K562 treated with DMSO at 1 percent for 48 hours (cell line): ENCODE data around the gene WDR74. TPM values are rescaled to one million over a fixed set of nuclear protein-coding genes. Genes with fewer than 3 reads are reported as not detected.

Experiments
- total RNA-seq: library from RNA; unstranded; fragments of 300-600 nt; gene quantifications from 2 replicates; pipeline ENCODE4 v1.2.3, GENCODE V29; 2022; ENCODE audit warnings: low replicate concordance; ENCODE audit errors: extremely low read depth

The WDR74 gene
- total RNA-seq, result not detected in 2 replicates

GRCh38 chr11:62839050-62839945 is at the start of gene WDR74:
WDR74 (minus strand) TSS chr11:62839590; CDS start chr11:62839570, 20 bp downstream.

GRCh38 chr11:62880803-62881578 is 41.6 kb upstream of the WDR74 start, which contains the start of gene SLC3A2:
SLC3A2 (plus strand) TSS chr11:62880896; CDS start chr11:62881024, 128 bp downstream.

GRCh38 chr11:62832336-62833234 is 6.8 kb downstream of the WDR74 start, which contains the start of gene TEX54:
TEX54 (minus strand) TSS chr11:62832841.

GRCh38 chr11:62831520-62832335 is 7.7 kb downstream of the WDR74 start, which contains the start of gene STX5:
STX5 (minus strand) TSS chr11:62832051; CDS start chr11:62831243, 808 bp downstream.

GRCh38 chr11:62805076-62805892 is 34.1 kb downstream of the WDR74 start, which contains the start of gene NXF1:
NXF1 (minus strand) TSS chr11:62805440; CDS start chr11:62805356, 84 bp downstream.

GRCh38 chr11:62791501-62792201 is 47.7 kb downstream of the WDR74 start, which contains the start of gene TMEM223:
TMEM223 (minus strand) TSS chr11:62792006; CDS start chr11:62791994, 12 bp downstream.

GRCh38 chr11:62787005-62787759 is 52.2 kb downstream of the WDR74 start, which contains the start of gene TMEM179B:
TMEM179B (plus strand) TSS chr11:62787402; CDS start chr11:62787432, 30 bp downstream.

Other genes starting within 250 kb of the WDR74 start
- gene TUT1, start 248.1 kb downstream of the WDR74 start, total RNA-seq, result not detected in 2 replicates
- gene MTA2, start 237.7 kb downstream of the WDR74 start, total RNA-seq, result not detected in 2 replicates
- not detected in 2 replicates for gene EML3, start 226.8 kb downstream of the WDR74 start, total RNA-seq
- not detected in 2 replicates for gene ROM1, start 226.3 kb downstream of the WDR74 start, total RNA-seq
- gene B3GAT3, start 217.6 kb downstream of the WDR74 start, total RNA-seq, result not detected in 2 replicates
- 252 TPM in 1 of 2 replicates, not detected in the other for gene GANAB, start 193.0 kb downstream of the WDR74 start, total RNA-seq
- gene INTS5, start 186.3 kb downstream of the WDR74 start, total RNA-seq, result not detected in 2 replicates
- not detected in 2 replicates for gene C11orf98, start 174.4 kb downstream of the WDR74 start, total RNA-seq
- gene CSKMT, start 174.3 kb downstream of the WDR74 start, total RNA-seq, result not detected in 2 replicates
- not detected in 2 replicates for gene UQCC3, start 167.9 kb downstream of the WDR74 start, total RNA-seq
- gene LBHD1, start 167.3 kb downstream of the WDR74 start, total RNA-seq, result not detected in 2 replicates
- gene UBXN1, start 160.5 kb downstream of the WDR74 start, total RNA-seq, result 582 TPM in 1 of 2 replicates, not detected in the other
- gene LRRN4CL, start 150.1 kb downstream of the WDR74 start, total RNA-seq, result not detected in 2 replicates
- not detected in 2 replicates for gene BSCL2, start 132.2 kb downstream of the WDR74 start, total RNA-seq
- gene GNG3, start 131.9 kb downstream of the WDR74 start, total RNA-seq, result not detected in 2 replicates
- not detected in 2 replicates for gene HNRNPUL2, start 112.1 kb downstream of the WDR74 start, total RNA-seq
- gene TTC9C, start 111.1 kb downstream of the WDR74 start, total RNA-seq, result not detected in 2 replicates
- gene ZBTB3, start 85.4 kb downstream of the WDR74 start, total RNA-seq, result not detected in 2 replicates
- not detected in 2 replicates for gene POLR2G, start 78.0 kb downstream of the WDR74 start, total RNA-seq
- gene TAF6L, start 68.2 kb downstream of the WDR74 start, total RNA-seq, result not detected in 2 replicates
- gene TMEM179B, start 52.2 kb downstream of the WDR74 start, total RNA-seq, result not detected in 2 replicates
- gene TMEM223, start 47.6 kb downstream of the WDR74 start, total RNA-seq, result not detected in 2 replicates
- not detected in 2 replicates for gene NXF1, start 34.1 kb downstream of the WDR74 start, total RNA-seq
- 493 TPM in 1 of 2 replicates, not detected in the other for gene STX5, start 7.5 kb downstream of the WDR74 start, total RNA-seq
- gene TEX54, start 6.7 kb downstream of the WDR74 start, total RNA-seq, result not detected in 2 replicates
- gene SLC3A2, start 41.3 kb upstream of the WDR74 start, total RNA-seq, result 454 and 648 TPM in 2 replicates
- not detected in 2 replicates for gene CHRM1, start 81.8 kb upstream of the WDR74 start, total RNA-seq
- not detected in 2 replicates for gene SLC22A6, start 145.4 kb upstream of the WDR74 start, total RNA-seq
- gene SLC22A8, start 176.3 kb upstream of the WDR74 start, total RNA-seq, result not detected in 2 replicates